Measurements from ENCODE around the gene RPS2. TPM values are rescaled to one million over a fixed set of nuclear protein-coding genes. Genes with fewer than 3 reads are reported as not detected.
A peak's percentile ranks its signal among the peaks of the same experiment; 100 is the strongest.

The RPS2 gene
- polyA plus RNA-seq, 1 experiment, result 4,041 TPM

DNA sequence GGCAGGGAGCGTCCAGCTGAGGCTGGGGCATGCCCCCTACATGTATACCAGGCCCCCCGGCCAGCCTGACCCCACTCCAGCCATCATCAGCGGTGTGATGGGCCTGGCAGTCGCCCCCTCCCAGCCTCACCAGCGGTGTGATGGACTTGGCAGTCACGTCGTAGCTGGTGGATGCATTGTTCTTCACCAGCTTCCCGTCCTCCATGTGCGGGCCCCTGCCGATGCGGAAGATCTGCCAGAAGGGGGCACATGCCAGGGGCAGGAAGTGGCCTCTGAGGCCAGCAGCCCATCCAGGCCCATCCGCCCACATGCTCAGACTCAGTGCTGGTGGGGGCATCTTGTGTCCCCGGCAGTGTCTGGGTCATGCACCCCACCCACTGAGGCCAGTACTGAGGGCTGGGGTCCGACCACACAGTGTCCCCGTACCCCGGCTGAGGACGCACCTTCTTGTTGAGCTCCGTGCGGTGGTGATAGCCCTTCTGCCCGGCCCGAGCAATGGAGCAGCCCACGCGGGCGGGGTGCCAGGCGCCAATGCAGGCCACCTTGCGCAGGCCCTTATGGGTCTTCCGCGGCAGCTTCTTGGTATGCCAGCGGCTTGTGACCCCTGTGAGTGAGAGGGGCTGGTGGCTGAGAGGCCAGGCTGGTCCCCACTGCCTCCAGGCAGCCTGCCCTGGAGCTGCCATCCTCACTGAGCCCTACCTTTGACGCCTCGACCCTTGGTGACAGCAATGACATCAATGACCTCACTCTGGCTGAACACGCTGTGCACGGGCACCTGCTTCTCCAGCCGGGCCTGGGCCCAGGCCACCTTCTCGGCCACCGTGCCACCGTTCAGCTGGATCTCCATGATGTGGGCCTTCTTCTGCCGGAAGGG lies 17.9 kb downstream of the RPS2 start:
- DNase-seq (ENCODE audit: low read depth), result no peak
- Histone ChIP-seq H3K27me3 (ENCODE audit: control insufficient read depth, insufficient read depth, low read length) (no peaks in the 10 kb centered on the region), H3K36me3 (ENCODE audit: control insufficient read depth, insufficient read depth, low read length) (no peaks in the 10 kb centered on the region), H3K4me3 (ENCODE audit: low read depth, low read length) (no peak overlapping the region)
- ChIA-PET POLR2A (no interaction called here), CTCF (interaction anchor here (1.1 to 2.3 kb wide), 2 partner anchors 12 to 17 kb away, joined by 3 to 6 read pairs; partner anchors contain the start of gene NDUFB10)
- TF ChIP-seq, protein P1, sequence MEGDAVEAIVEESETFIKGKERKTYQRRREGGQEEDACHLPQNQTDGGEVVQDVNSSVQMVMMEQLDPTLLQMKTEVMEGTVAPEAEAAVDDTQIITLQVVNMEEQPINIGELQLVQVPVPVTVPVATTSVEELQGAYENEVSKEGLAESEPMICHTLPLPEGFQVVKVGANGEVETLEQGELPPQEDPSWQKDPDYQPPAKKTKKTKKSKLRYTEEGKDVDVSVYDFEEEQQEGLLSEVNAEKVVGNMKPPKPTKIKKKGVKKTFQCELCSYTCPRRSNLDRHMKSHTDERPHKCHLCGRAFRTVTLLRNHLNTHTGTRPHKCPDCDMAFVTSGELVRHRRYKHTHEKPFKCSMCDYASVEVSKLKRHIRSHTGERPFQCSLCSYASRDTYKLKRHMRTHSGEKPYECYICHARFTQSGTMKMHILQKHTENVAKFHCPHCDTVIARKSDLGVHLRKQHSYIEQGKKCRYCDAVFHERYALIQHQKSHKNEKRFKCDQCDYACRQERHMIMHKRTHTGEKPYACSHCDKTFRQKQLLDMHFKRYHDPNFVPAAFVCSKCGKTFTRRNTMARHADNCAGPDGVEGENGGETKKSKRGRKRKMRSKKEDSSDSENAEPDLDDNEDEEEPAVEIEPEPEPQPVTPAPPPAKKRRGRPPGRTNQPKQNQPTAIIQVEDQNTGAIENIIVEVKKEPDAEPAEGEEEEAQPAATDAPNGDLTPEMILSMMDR (IDR thresholded peaks at IDR 0.05; ENCODE audit: insufficient read depth, low read depth, low read length), result no peak

DNA sequence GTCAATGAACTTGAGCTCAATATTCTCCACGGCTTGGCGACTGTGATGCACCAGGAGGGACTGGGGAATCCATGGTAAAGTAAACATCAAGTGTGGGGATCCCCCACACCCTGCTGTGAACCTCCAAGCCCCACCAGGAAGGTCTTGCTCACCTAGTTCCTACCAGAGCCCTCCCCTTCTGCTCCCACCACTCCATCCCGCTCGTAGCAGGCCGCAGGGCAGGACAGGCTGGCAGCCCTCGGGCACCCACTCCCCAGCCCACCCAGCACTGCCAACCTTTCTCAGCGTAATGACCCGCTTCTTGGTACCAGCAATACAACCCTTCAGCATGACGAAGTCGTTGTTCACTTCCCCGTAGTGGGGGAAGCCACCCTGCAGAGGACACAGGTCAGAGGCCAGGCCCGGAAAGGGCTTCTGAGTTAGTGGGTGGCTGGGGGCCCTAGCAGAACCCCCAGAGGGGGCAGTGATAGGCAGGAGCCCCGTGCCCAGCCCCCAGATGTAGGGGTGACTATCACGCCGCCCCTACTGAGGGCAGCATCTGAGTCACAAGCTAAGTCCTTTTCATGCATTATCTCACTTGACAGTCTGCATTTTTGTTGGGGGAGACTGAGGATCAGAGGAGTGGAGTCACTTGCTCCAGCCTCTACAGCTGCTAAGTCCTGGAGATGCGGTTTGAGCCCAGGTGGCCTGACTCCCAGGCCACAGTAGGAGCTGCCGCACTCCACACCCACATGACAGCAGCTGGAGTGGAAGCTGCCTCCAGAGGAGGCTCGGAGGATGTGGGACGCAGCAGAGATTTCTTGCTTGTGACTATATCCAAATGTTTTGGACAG lies 18.9 kb downstream of the RPS2 start:
- DNase-seq (ENCODE audit: low read depth), result no peak
- Histone ChIP-seq H3K27me3 (ENCODE audit: control insufficient read depth, insufficient read depth, low read length) (no peaks in the 10 kb centered on the region), H3K4me3 (ENCODE audit: low read depth, low read length) (no peak overlapping the region), H3K36me3 (ENCODE audit: control insufficient read depth, insufficient read depth, low read length) (peaks cover 2% of the 10 kb centered on the region; the same call in 1 of the 2 replicates)
- POLR2A ChIA-PET, result no interaction called here
- TF ChIP-seq, protein P1 (IDR thresholded peaks at IDR 0.05; ENCODE audit: insufficient read depth, low read depth, low read length), result no peak
- CTCF ChIA-PET, result interaction anchor here (0.7 to 2.3 kb wide), 2 partner anchors 13 to 15 kb away, joined by 3 to 6 read pairs; partner anchors contain the start of gene NDUFB10

DNA sequence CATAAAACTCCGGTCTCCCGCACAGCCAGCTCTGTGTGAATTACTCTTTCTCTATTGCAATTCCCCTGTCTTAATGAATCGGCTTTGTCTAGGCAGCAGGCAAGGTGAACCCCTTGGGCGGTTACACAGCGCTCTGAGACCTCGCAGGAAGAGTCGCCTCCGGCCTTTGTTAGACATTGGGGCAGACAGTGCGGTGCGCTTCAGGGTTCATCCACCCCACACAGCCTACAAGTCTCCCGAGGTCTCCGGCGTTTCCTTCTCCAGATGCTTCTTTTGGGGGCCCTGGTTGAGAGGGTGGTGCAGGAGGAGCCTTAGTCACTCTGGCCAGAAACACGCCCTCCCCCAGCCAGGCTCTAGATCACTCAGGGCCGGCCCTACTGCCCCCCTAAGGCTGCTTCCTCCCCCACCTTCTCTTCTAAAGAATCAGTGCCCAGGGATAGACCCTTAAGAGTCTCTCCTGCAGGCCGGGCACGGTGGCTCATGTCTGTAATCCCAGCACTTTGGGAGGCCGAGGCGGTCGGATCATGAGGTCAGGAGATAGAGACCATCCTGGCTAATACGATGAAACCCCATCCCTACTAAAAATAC lies 19.9 kb downstream of the RPS2 start:
- ChIA-PET CTCF (interaction anchor here (2.3 to 2.5 kb wide), 2 partner anchors 14 to 15 kb away, joined by 6 to 18 read pairs; partner anchors contain the start of gene NDUFB10), POLR2A (no interaction called here)
- peaks cover 4% of the 10 kb centered on the region; the same call in 1 of the 2 replicates for H3K36me3 ChIP-seq (ENCODE audit: control insufficient read depth, insufficient read depth, low read length)
- H3K4me3 ChIP-seq (ENCODE audit: low read depth, low read length), result no peak overlapping the region
- TF ChIP-seq, protein P1 (IDR thresholded peaks at IDR 0.05; ENCODE audit: insufficient read depth, low read depth, low read length), result no peak
- no peaks in the 10 kb centered on the region for H3K27me3 ChIP-seq (ENCODE audit: control insufficient read depth, insufficient read depth, low read length)
- DNase-seq (ENCODE audit: low read depth), result no peak

DNA sequence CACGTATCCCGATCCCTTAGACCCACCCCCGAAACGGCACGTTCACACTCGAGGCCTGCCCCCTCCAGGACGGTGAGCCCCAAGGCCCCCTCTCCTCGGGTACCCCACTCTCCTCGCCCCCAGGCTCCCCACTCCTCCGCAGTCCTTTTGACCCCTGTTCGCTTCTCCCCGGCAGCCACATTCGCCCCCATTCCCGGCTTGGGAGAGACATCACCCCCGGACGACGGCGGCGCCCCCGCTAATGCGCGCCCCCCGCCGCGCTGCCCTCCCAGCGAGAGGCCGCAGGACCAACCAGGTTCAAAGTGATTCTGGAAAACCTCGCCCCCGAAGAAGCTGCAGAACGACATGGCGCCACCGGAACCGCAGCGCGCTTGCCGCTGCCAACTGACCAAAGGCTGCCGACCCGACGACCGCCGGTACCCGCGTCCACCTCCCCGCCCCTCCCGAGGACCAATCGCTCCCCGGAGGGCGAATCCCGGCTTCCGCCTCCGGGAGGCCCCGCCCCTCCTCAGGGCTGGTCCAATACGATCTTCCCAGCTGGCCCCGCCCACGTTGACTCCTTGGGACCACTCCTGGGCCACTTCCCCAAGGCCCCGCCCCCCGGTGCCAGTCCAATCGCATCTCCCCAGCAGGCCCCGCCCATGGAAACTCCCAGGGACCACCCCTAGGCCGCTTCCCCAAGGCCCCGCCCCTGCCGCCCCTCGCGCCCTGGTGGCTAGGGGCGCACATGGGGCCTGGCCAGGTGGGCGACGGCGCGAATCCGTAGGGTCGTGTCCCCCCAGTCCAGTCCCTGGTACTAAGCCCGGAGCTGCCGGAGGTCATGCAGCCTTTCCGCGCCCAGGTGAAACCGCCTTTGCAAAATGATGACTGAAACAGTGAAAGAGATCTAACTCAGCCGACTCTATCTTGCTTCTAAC lies 21.6 kb downstream of the RPS2 start, which contains the start of gene MSRB1:
Gene MSRB1, minus strand, starts transcription at position 390 of the 917 bp plus-strand sequence. Its CDS starts 43 bp downstream, at position 347.
- TF ChIP-seq, protein P1 (IDR thresholded peaks at IDR 0.05; ENCODE audit: insufficient read depth, low read depth, low read length), result no peak
- Histone ChIP-seq H3K4me3 (ENCODE audit: low read depth, low read length) (peak within 1 kb of the TSS; percentile 81), H3K27me3 (ENCODE audit: control insufficient read depth, insufficient read depth, low read length) (no peaks in the 10 kb centered on the region), H3K36me3 (ENCODE audit: control insufficient read depth, insufficient read depth, low read length) (peaks cover 17% of the 10 kb centered on the region)
- DNase-seq (ENCODE audit: low read depth), result peak; percentile 85
- POLR2A ChIA-PET, result no interaction called here
- CTCF ChIA-PET, result interaction anchor here (0.5 to 2.5 kb wide), 6 partner anchors 13 to 204 kb away, joined by 3 to 18 read pairs (median 3); no protein-coding TSS in a partner anchor

All from BJ (cell line).